GM12878 (cell line): ENCODE results near the gene VSIG10L2. TPM values are rescaled to one million over a fixed set of nuclear protein-coding genes. Genes with fewer than 3 reads are reported as not detected.

ENCODE experiments used
- ATAC-seq: fragments of 200-7000 bp; cut with Tn5 transposase; 3 replicates; pipeline ENCODE4 v1.9.1; 2020; ENCODE audit warnings: mild to moderate bottlenecking, moderate library complexity
- BruUV-seq: library from RNA; stranded (reverse); fragments of 400-500 nt; replicated peaks from 2 replicates; lab custom pipeline; 2021; lab: Mats Ljungman, UMichigan
- CTCF ChIA-PET: fragments of 300-600 bp; sonication (Branson Sonifier 250); formaldehyde crosslinking; extraction: SDS; loops from one replicate; lab custom pipeline; 2021; ENCODE audit warnings: inconsistent platforms; lab: Yijun Ruan, JAX
- POLR2A ChIA-PET: fragments of 350-600 bp; formaldehyde crosslinking; extraction: SDS; loops from one replicate; lab custom pipeline; 2021; ENCODE audit warnings: inconsistent platforms; lab: Charles Lee
- RAD21 ChIA-PET: fragments of 300-600 bp; sonication (Branson Sonifier 250); formaldehyde crosslinking; loops from one replicate; lab custom pipeline; 2023; ENCODE audit warnings: antibody characterized with exemption; ENCODE audit not compliant: unreplicated experiment; lab: Charles Lee
- SMC1A ChIA-PET: fragments of 300-600 bp; sonication (Branson Sonifier 250); formaldehyde crosslinking; loops from one replicate; lab custom pipeline; 2023; ENCODE audit not compliant: unreplicated experiment, uncharacterized antibody; lab: Charles Lee
- DNase-seq: peaks from one replicate; pipeline ENCODE4 v3.0.0-alpha.2; 2011; ENCODE audit warnings: low read depth, low spot score
- FAIRE-seq: peaks from 3 replicates; lab custom pipeline; 2011; peaks lifted over from hg19 to GRCh38; lab: Jason Lieb, UNC
- H2AFZ ChIP-seq: 2 replicates; pipeline ENCODE4 v1.6.0; 2011; ENCODE audit warnings: low read depth, low read length, control low read depth; ENCODE audit not compliant: control insufficient read depth
- H3K27ac ChIP-seq: 2 replicates; pipeline ENCODE4 v1.5.1; 2011; ENCODE audit warnings: control low read depth; ENCODE audit not compliant: control insufficient read depth, insufficient read depth
- H3K27me3 ChIP-seq, 2 experiments: replicated peaks in 1 of 2; 2 replicates each; pipeline versions ENCODE4 v1.6.0 to v1.6.1; 2011; ENCODE audit warnings: low read length in 1 of 2; ENCODE audit not compliant: control insufficient read depth in 2 of 2, insufficient read depth in 2 of 2
- H3K36me3 ChIP-seq, 2 experiments: 2 replicates each; pipeline ENCODE4 v1.5.1; 2011; ENCODE audit warnings: low read length in 1 of 2; ENCODE audit not compliant: control insufficient read depth in 2 of 2, insufficient read depth in 2 of 2
- H3K4me1 ChIP-seq: 2 replicates; pipeline ENCODE4 v1.6.1; 2011; ENCODE audit warnings: mild to moderate bottlenecking, low read length, moderate library complexity, mixed read lengths; ENCODE audit not compliant: control insufficient read depth, insufficient read depth
- H3K4me2 ChIP-seq: 2 replicates; pipeline ENCODE4 v1.6.0; 2011; ENCODE audit warnings: control low read depth; ENCODE audit not compliant: control insufficient read depth, insufficient read depth
- H3K4me3 ChIP-seq: fragments of 200-600 bp; sonication (generic); 2 replicates; pipeline ENCODE4 v1.5.1; 2016
- H3K79me2 ChIP-seq: 2 replicates; pipeline ENCODE4 v1.6.0; 2011; ENCODE audit warnings: low read length; ENCODE audit not compliant: control insufficient read depth, insufficient read depth
- H3K9ac ChIP-seq: 2 replicates; pipeline ENCODE4 v1.8.0; 2011; ENCODE audit warnings: low read length, control low read depth, mixed read lengths; ENCODE audit not compliant: control insufficient read depth, insufficient read depth
- H3K9me3 ChIP-seq: replicated peaks from 3 replicates; pipeline ENCODE4 v1.5.1; 2011; ENCODE audit warnings: mild to moderate bottlenecking, low read length; ENCODE audit not compliant: control insufficient read depth, insufficient read depth
- H4K20me1 ChIP-seq: 2 replicates; pipeline ENCODE4 v1.6.0; 2011; ENCODE audit not compliant: control insufficient read depth, insufficient read depth
- ASH2L ChIP-seq: fragments of 300-600, 200-600 bp; sonication (generic); IDR thresholded peaks from 2 replicates; pipeline ENCODE4 v1.6.1; 2017; ENCODE audit warnings: low read depth, mild to moderate bottlenecking, borderline replicate concordance
- ATF7 ChIP-seq: fragments of 450-650 bp; IDR thresholded peaks from 2 replicates; pipeline ENCODE4 v1.6.1; 2016; ENCODE audit warnings: low read depth, mild to moderate bottlenecking
- BHLHE40 ChIP-seq, 2 experiments: fragments of 450-650 bp in 1 of 2; IDR thresholded peaks; 2 replicates each; pipeline ENCODE4 v1.6.1; 2011 to 2017; ENCODE audit warnings: low read depth in 2 of 2, borderline replicate concordance in 1 of 2, improper control_type of control experiment in 1 of 2, low read length in 1 of 2, mild to moderate bottlenecking in 1 of 2
- CHD2 ChIP-seq: IDR thresholded peaks from 2 replicates; pipeline ENCODE4 v1.6.1; 2011; ENCODE audit warnings: low read depth, low read length, improper control_type of control experiment, borderline replicate concordance
- FOXM1 ChIP-seq: IDR thresholded peaks from 2 replicates; pipeline ENCODE4 v1.6.1; 2012; ENCODE audit warnings: low read depth, mild to moderate bottlenecking, inconsistent platforms, low read length, moderate library complexity
- GATAD2B ChIP-seq: fragments of 450-650 bp; conservative IDR thresholded peaks from 2 replicates; pipeline ENCODE4 v1.6.1; 2017; ENCODE audit warnings: low read depth, mild to moderate bottlenecking, moderate library complexity
- HDAC2 ChIP-seq: fragments of 200-600 bp; sonication (generic); IDR thresholded peaks from 2 replicates; pipeline ENCODE4 v1.6.1; 2017
- JUNB ChIP-seq: IDR thresholded peaks from 2 replicates; pipeline ENCODE4 v1.6.1; 2016; ENCODE audit warnings: antibody characterized with exemption, mild to moderate bottlenecking
- KDM1A ChIP-seq: fragments of 200-600 bp; sonication (generic); IDR thresholded peaks from 2 replicates; pipeline ENCODE4 v1.6.1; 2016; ENCODE audit warnings: borderline replicate concordance
- MEF2B ChIP-seq: fragments of 450-650 bp; IDR thresholded peaks from 2 replicates; pipeline ENCODE4 v1.6.1; 2018; ENCODE audit warnings: mild to moderate bottlenecking, moderate library complexity; ENCODE audit not compliant: partially characterized antibody, poor library complexity, severe bottlenecking
- MTA2 ChIP-seq: fragments of 450-650 bp; IDR thresholded peaks from 2 replicates; pipeline ENCODE4 v1.6.1; 2016; ENCODE audit warnings: low read depth, mild to moderate bottlenecking, moderate library complexity
- NR2C1 ChIP-seq: fragments of 450-650 bp; IDR thresholded peaks from 2 replicates; pipeline ENCODE4 v1.6.1; 2017; ENCODE audit warnings: antibody characterized with exemption, mild to moderate bottlenecking, moderate library complexity
- RCOR1 ChIP-seq: conservative IDR thresholded peaks from 2 replicates; pipeline ENCODE4 v1.6.1; 2012; ENCODE audit warnings: low read depth, low read length, improper control_type of control experiment
- RUNX3 ChIP-seq: IDR thresholded peaks from 2 replicates; pipeline ENCODE4 v1.6.1; 2012; ENCODE audit warnings: low read length, inconsistent platforms
- SUZ12 ChIP-seq: fragments of 200-600 bp; sonication (generic); IDR thresholded peaks from one replicate; pipeline ENCODE4 v1.6.1; 2018; ENCODE audit warnings: antibody characterized with exemption, mild to moderate bottlenecking; ENCODE audit not compliant: unreplicated experiment
- TARDBP ChIP-seq: IDR thresholded peaks from 2 replicates; pipeline ENCODE4 v1.6.1; 2016; ENCODE audit warnings: borderline replicate concordance
- ZNF274 ChIP-seq: IDR thresholded peaks from one replicate; pipeline ENCODE4 v1.8.0; 2011; ENCODE audit not compliant: insufficient read length, insufficient read depth
- ZNF384 ChIP-seq: IDR thresholded peaks from 2 replicates; pipeline ENCODE4 v1.6.1; 2012; ENCODE audit warnings: low read depth, mild to moderate bottlenecking, low read length, improper control_type of control experiment, borderline replicate concordance
- WGBS: methylation state at CpG from one replicate; pipeline ENCODE4 v1.1.6; 2016; ENCODE audit warnings: low lambda C conversion rate; ENCODE audit not compliant: insufficient replicate concordance, insufficient coverage; ENCODE audit errors: missing lambda C conversion rate; 5-methylcytosine and 5-hydroxymethylcytosine counted together
- in situ Hi-C: fragments of 300-500 bp; cut with MboI; formaldehyde crosslinking; loops from 9 replicates; pipeline ENCODE4 v1.14.3; 2018; ENCODE audit warnings: mixed read lengths
- intact Hi-C: fragments of 100-400 bp; cut with micrococcal nuclease; formaldehyde crosslinking; loops from one replicate; pipeline ENCODE4 v1.14.2; 2022; ENCODE audit not compliant: unreplicated experiment
- polyA plus RNA-seq, 11 experiments: library from polyadenylated mRNA; depleted of rRNA in 4 of 11; unstranded in 6 of 11; stranded (reverse) in 5 of 11; fragments of >200 nt; fragmentation: Nextera tagmentation in 4 of 11; fragmentation: Illumina TruSeq in 1 of 11; extraction: Ambion mirVana in 4 of 11; extraction: Trizol in 1 of 11; gene quantifications; 1 replicate in 1 of 11; 2 replicates in 10 of 11; pipeline versions ENCODE4 v1.2.1 to v1.2.3, GENCODE V29; 2011 to 2016; ENCODE audit warnings: inconsistent platforms in 2 of 11, missing spikeins in 2 of 11, low read depth in 1 of 11
- total RNA-seq, 4 experiments: library from RNA; depleted of rRNA in 3 of 4; stranded (reverse); fragments of >200 nt in 3 of 4; fragmentation: Illumina TruSeq in 1 of 4; extraction: Trizol in 1 of 4; gene quantifications; 2 replicates each; pipeline versions ENCODE4 v1.2.1 to v1.2.3, GENCODE V29; 2013 to 2021
- TF ChIP-seq, protein P1 (sequence below): fragments of 450-650 bp; IDR thresholded peaks from 2 replicates; pipeline ENCODE4 v1.6.1; 2017; ENCODE audit warnings: mild to moderate bottlenecking
- TF ChIP-seq, protein P2 (sequence below): IDR thresholded peaks from 2 replicates; pipeline ENCODE4 v1.6.1; 2011; ENCODE audit warnings: low read depth, mild to moderate bottlenecking, low read length, moderate library complexity, borderline replicate concordance; ENCODE audit errors: extremely low read depth

Gene VSIG10L2
- total and polyA plus RNA-seq, 10 of the 15 experiments (the other 5 are each of a cell fraction or from before 2014, with no cell fraction given), result 0.02 TPM; not detected in 9

GRCh38 chr11:125943661-125944349 lies 2.0 kb upstream of the VSIG10L2 start:
- H3K27ac ChIP-seq, result no peak overlapping the region
- in situ Hi-C loops, result no loop called here
- TF ChIP-seq, protein P1, sequence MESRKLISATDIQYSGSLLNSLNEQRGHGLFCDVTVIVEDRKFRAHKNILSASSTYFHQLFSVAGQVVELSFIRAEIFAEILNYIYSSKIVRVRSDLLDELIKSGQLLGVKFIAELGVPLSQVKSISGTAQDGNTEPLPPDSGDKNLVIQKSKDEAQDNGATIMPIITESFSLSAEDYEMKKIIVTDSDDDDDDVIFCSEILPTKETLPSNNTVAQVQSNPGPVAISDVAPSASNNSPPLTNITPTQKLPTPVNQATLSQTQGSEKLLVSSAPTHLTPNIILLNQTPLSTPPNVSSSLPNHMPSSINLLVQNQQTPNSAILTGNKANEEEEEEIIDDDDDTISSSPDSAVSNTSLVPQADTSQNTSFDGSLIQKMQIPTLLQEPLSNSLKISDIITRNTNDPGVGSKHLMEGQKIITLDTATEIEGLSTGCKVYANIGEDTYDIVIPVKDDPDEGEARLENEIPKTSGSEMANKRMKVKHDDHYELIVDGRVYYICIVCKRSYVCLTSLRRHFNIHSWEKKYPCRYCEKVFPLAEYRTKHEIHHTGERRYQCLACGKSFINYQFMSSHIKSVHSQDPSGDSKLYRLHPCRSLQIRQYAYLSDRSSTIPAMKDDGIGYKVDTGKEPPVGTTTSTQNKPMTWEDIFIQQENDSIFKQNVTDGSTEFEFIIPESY, result no peak
- no peak for TF ChIP-seq JUNB
- TF ChIP-seq MTA2, result no peak
- TF ChIP-seq NR2C1, result no peak
- no peak for TF ChIP-seq TARDBP
- no peak for TF ChIP-seq ZNF384
- TF ChIP-seq HDAC2, result no peak
- no peak for TF ChIP-seq ZNF274
- TF ChIP-seq, protein P2, sequence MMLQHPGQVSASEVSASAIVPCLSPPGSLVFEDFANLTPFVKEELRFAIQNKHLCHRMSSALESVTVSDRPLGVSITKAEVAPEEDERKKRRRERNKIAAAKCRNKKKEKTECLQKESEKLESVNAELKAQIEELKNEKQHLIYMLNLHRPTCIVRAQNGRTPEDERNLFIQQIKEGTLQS, result no peak
- no peak for TF ChIP-seq RCOR1
- TF ChIP-seq GATAD2B, result no peak
- no peak for TF ChIP-seq RUNX3
- no peak for TF ChIP-seq ATF7
- no peak for TF ChIP-seq MEF2B
- no peak for TF ChIP-seq KDM1A
- TF ChIP-seq FOXM1, result no peak
- no peak for TF ChIP-seq BHLHE40 (IDR thresholded peaks at IDR 0.05; ENCODE audit: borderline replicate concordance in 1 of 2, low read depth in 2 of 2, low read length in 1 of 2)
- TF ChIP-seq SUZ12, result no peak
- no peak for TF ChIP-seq ASH2L
- TF ChIP-seq CHD2, result no peak
- TF ChIP-seq, all 136 proteins: peak for 0
- no peak overlapping the region for H3K4me2 ChIP-seq
- no peak overlapping the region for H3K4me3 ChIP-seq
- BruUV-seq, result no TSS peak
- no peaks in the 10 kb centered on the region for H3K79me2 ChIP-seq
- DNase-seq, result no peak
- RAD21 ChIA-PET, result interaction anchor here (1.2 to 2.9 kb wide), 8 partner anchors 38 to 254 kb away, joined by 3 to 11 read pairs (median 6); no protein-coding TSS in a partner anchor
- no peaks in the 10 kb centered on the region for H4K20me1 ChIP-seq
- no peaks in the 10 kb centered on the region for H3K9me3 ChIP-seq
- intact Hi-C loops, result no loop called here
- no peak for FAIRE-seq
- H3K9ac ChIP-seq, result no peak overlapping the region
- H3K4me1 ChIP-seq, result no peaks in the 10 kb centered on the region
- ATAC-seq, result no peak
- SMC1A ChIA-PET, result interaction anchor here (0.8 to 6.2 kb wide), 12 partner anchors 12 to 302 kb away, joined by 3 to 45 read pairs (median 4); partner anchors contain the start of gene CDON
- POLR2A ChIA-PET, result interaction anchor here (1.0 to 1.2 kb wide), 2 partner anchors 54 to 197 kb away, joined by 3 to 4 read pairs; no protein-coding TSS in a partner anchor
- no peak overlapping the region for H2AFZ ChIP-seq
- no peaks in the 10 kb centered on the region for H3K36me3 ChIP-seq
- WGBS, result 52% methylated on average over 9 of the region's 9 CpGs
- H3K27me3 ChIP-seq, result no peaks in the 10 kb centered on the region; a peak in 1 of 4 replicates
- CTCF ChIA-PET, result interaction anchor here (0.9 to 12.1 kb wide), 14 partner anchors 8 to 292 kb away, joined by 3 to 220 read pairs (median 6); no protein-coding TSS in a partner anchor
